Loucy (cell line): Measurements from ENCODE around the gene MYRIP.
"Not testable (repeated sequence)": the region's sequence is repeated elsewhere in the genome, so short reads cannot be mapped to it uniquely, and the experiment has no call there.

Source experiments
- H2AFZ ChIP-seq: fragments of 200-600 bp; sonication (generic); 2 replicates; pipeline ENCODE4 v1.6.0; 2016; ENCODE audit warnings: antibody characterized with exemption, mild to moderate bottlenecking, low read length, moderate library complexity
- H3F3A ChIP-seq: fragments of 200-600 bp; 2 replicates; pipeline ENCODE4 v1.6.0; 2016; ENCODE audit warnings: antibody characterized with exemption, low read depth, mild to moderate bottlenecking
- H3K27me3 ChIP-seq: fragments of 200-600 bp; sonication (generic); 2 replicates; pipeline ENCODE4 v1.6.1; 2014; ENCODE audit warnings: low read length, mild to moderate bottlenecking; ENCODE audit not compliant: insufficient read depth, poor library complexity, severe bottlenecking
- H3K36me3 ChIP-seq: fragments of 200-600 bp; sonication (generic); 2 replicates; pipeline ENCODE4 v1.6.1; 2016; ENCODE audit warnings: low read length; ENCODE audit not compliant: insufficient read depth
- H3K4me1 ChIP-seq: fragments of 200-600 bp; sonication (generic); 2 replicates; pipeline ENCODE4 v1.5.1; 2014; ENCODE audit warnings: low read length, mild to moderate bottlenecking; ENCODE audit not compliant: insufficient read depth, poor library complexity, severe bottlenecking
- H3K4me2 ChIP-seq: fragments of 200-600 bp; sonication (generic); 2 replicates; pipeline ENCODE4 v1.6.0; 2014; ENCODE audit warnings: antibody characterized with exemption, low read length, low read depth, mild to moderate bottlenecking; ENCODE audit not compliant: poor library complexity, severe bottlenecking
- H3K4me3 ChIP-seq: fragments of 200-600 bp; sonication (generic); 2 replicates; pipeline ENCODE4 v1.5.1; 2014; ENCODE audit warnings: low read length, mild to moderate bottlenecking, mixed read lengths; ENCODE audit not compliant: poor library complexity, severe bottlenecking
- H3K79me2 ChIP-seq: fragments of 200-600 bp; sonication (generic); 2 replicates; pipeline ENCODE4 v1.6.1; 2014; ENCODE audit warnings: low read length; ENCODE audit not compliant: insufficient read depth
- H3K9ac ChIP-seq: fragments of 200-600 bp; sonication (generic); 2 replicates; pipeline ENCODE4 v1.6.0; 2014; ENCODE audit warnings: mild to moderate bottlenecking, low read depth, low read length, moderate library complexity; ENCODE audit not compliant: poor library complexity, severe bottlenecking
- H3K9me2 ChIP-seq: fragments of 200-600 bp; sonication (generic); replicated peaks from 2 replicates; pipeline ENCODE4 v1.6.1; 2016; ENCODE audit warnings: low read depth, low read length, mixed read lengths
- H3K9me3 ChIP-seq: fragments of 200-600 bp; sonication (generic); 2 replicates; pipeline ENCODE4 v1.6.1; 2014; ENCODE audit warnings: mild to moderate bottlenecking, antibody characterized with exemption, low read length, low read depth; ENCODE audit not compliant: insufficient read depth
- H4K20me1 ChIP-seq: fragments of 200-600 bp; sonication (generic); 2 replicates; pipeline ENCODE4 v1.6.0; 2014; ENCODE audit warnings: antibody characterized with exemption, low read length, mild to moderate bottlenecking; ENCODE audit not compliant: insufficient read depth, poor library complexity, severe bottlenecking
- CTCF ChIP-seq: fragments of 200-600 bp; sonication (generic); conservative IDR thresholded peaks from 2 replicates; pipeline ENCODE4 v1.5.1; 2014; ENCODE audit warnings: mild to moderate bottlenecking, antibody characterized with exemption, low read length
- EZH2phosphoT487 ChIP-seq: fragments of 200-600 bp; IDR thresholded peaks from 2 replicates; pipeline ENCODE4 v1.6.1; 2018; ENCODE audit warnings: antibody characterized with exemption, mild to moderate bottlenecking, moderate library complexity, borderline replicate concordance

MYRIP gene

GRCh38 chr3:39791603-39792002 is 17.8 kb upstream of the MYRIP start:
- Histone ChIP-seq H3K79me2 (no peaks in the 10 kb centered on the region), H3F3A (no peaks in the 10 kb centered on the region), H3K4me1 (no peaks in the 10 kb centered on the region), H3K9me2 (no peaks in the 10 kb centered on the region), H3K9ac (no peak overlapping the region), H2AFZ (no peak overlapping the region), H3K36me3 (no peaks in the 10 kb centered on the region), H3K27me3 (no peaks in the 10 kb centered on the region), H4K20me1 (no peaks in the 10 kb centered on the region), H3K9me3 (no peaks in the 10 kb centered on the region), H3K4me2 (no peak overlapping the region), H3K4me3 (no peak overlapping the region)
- TF ChIP-seq CTCF: no peak
- no peak for TF ChIP-seq EZH2phosphoT487

DNA sequence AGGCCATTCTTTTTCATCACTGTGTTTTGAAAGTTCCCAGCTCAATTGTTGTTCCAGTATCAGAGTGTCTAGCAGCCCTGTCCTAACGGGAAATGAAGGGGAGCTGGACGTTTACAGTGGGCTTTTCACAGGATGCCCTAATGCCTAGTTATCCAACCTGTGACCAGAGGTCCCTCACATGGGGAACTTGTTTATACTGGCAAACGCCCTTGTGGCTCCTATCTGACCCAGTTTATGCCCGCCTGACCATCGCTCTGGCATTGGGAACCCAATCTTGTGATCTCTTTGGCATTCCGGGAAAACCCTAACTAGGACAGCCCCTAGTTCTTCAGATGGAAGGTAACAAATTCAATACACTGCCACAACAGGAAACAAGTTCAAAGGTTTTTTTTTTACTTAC is 14.5 kb upstream of the MYRIP start:
- H3K4me3 ChIP-seq: no peak overlapping the region
- TF ChIP-seq CTCF: no peak
- TF ChIP-seq EZH2phosphoT487: no peak
- H2AFZ ChIP-seq: no peak overlapping the region

GRCh38 chr3:39801216-39801615 is 8.2 kb upstream of the MYRIP start:
- TF ChIP-seq CTCF (no peak), EZH2phosphoT487 (no peak)
- H3K9me2 ChIP-seq: no peaks in the 10 kb centered on the region
- H2AFZ ChIP-seq: no peak overlapping the region
- H3K4me3 ChIP-seq: no peak overlapping the region
- H3K4me2 ChIP-seq: no peak overlapping the region
- no peaks in the 10 kb centered on the region for H4K20me1 ChIP-seq
- H3K9me3 ChIP-seq: no peaks in the 10 kb centered on the region
- no peaks in the 10 kb centered on the region for H3K36me3 ChIP-seq
- H3K79me2 ChIP-seq: no peaks in the 10 kb centered on the region
- H3K4me1 ChIP-seq: no peaks in the 10 kb centered on the region
- H3F3A ChIP-seq: no peaks in the 10 kb centered on the region
- H3K27me3 ChIP-seq: no peaks in the 10 kb centered on the region
- H3K9ac ChIP-seq: no peak overlapping the region

More for the DNA sequence above, 14.5 kb upstream of the MYRIP start:
- no peaks in the 10 kb centered on the region for H3K27me3 ChIP-seq
- H3K9me2 ChIP-seq: no peaks in the 10 kb centered on the region
- H3K4me1 ChIP-seq: no peaks in the 10 kb centered on the region
- H3K79me2 ChIP-seq: no peaks in the 10 kb centered on the region
- H4K20me1 ChIP-seq: no peaks in the 10 kb centered on the region
- no peak overlapping the region for H3K4me2 ChIP-seq
- H3K9me3 ChIP-seq: no peaks in the 10 kb centered on the region
- no peaks in the 10 kb centered on the region for H3F3A ChIP-seq
- no peaks in the 10 kb centered on the region for H3K36me3 ChIP-seq
- H3K9ac ChIP-seq: no peak overlapping the region

DNA sequence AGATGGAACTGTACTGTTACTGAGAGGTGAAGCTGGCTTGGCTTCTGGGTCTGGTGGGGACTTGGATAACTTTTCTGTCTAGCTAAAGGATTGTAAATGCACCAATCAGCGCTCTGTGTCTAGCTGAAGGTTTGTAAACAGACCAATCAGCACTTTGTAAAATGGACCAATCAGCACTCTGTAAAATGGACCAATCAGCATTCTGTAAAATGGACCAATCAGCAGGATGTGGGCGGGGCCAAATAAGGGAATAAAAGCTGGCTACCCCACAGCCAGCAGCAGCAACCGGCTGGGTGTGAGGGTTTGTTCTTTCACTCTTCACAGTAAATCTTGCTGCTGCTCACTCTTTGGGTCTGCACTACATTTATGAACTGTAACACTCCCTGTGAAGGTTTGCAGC is 6.9 kb upstream of the MYRIP start:
- H3K4me1 ChIP-seq, H3K9me3 ChIP-seq, H3K9ac ChIP-seq, H3K36me3 ChIP-seq, H4K20me1 ChIP-seq, H3K4me2 ChIP-seq, H3K79me2 ChIP-seq, H3K27me3 ChIP-seq, H2AFZ ChIP-seq, H3K9me2 ChIP-seq, H3K4me3 ChIP-seq, H3F3A ChIP-seq: not testable (repeated sequence)
